MCF 10A (cell line): Measurements from ENCODE around the gene NANOS2. TPM values are rescaled to one million over a fixed set of nuclear protein-coding genes. Genes with fewer than 3 reads are reported as not detected.

Experiments used
- BruUV-seq: library from RNA; stranded (reverse); fragments of 400-500 nt; replicated peaks from 2 replicates; lab custom pipeline; 2021; lab: Mats Ljungman, UMichigan
- CTCF ChIA-PET: fragments of 300-600 bp; sonication (Branson Sonifier 250); formaldehyde crosslinking; extraction: SDS; loops from one replicate; lab custom pipeline; 2021; ENCODE audit warnings: antibody characterized with exemption, inconsistent platforms; lab: Yijun Ruan, JAX
- POLR2A ChIA-PET: fragments of 300-600, 350-650 bp; sonication (Branson Sonifier 250); formaldehyde crosslinking; extraction: SDS; loops from one replicate; lab custom pipeline; 2020; ENCODE audit warnings: antibody characterized with exemption, inconsistent platforms; lab: Yijun Ruan, JAX
- DNase-seq: peaks from one replicate; pipeline ENCODE4 v3.0.0-alpha.2; 2018; ENCODE audit not compliant: unreplicated experiment
- H3K27ac Mint-ChIP-seq: one replicate; pipeline ENCODE4 v1.8.0; 2022; ENCODE audit warnings: mild to moderate bottlenecking, low read depth, mixed read lengths; ENCODE audit not compliant: unreplicated experiment
- H3K27me3 Mint-ChIP-seq: one replicate; pipeline ENCODE4 v1.8.0; 2022; ENCODE audit warnings: mixed read lengths; ENCODE audit not compliant: insufficient read depth, unreplicated experiment
- H3K36me3 Mint-ChIP-seq: one replicate; pipeline ENCODE4 v1.8.0; 2022; ENCODE audit warnings: mild to moderate bottlenecking, moderate library complexity, mixed read lengths; ENCODE audit not compliant: insufficient read depth, unreplicated experiment
- H3K4me1 Mint-ChIP-seq: one replicate; pipeline ENCODE4 v1.8.0; 2022; ENCODE audit warnings: mixed read lengths; ENCODE audit not compliant: insufficient read depth, unreplicated experiment
- H3K4me3 Mint-ChIP-seq: one replicate; pipeline ENCODE4 v1.8.0; 2022; ENCODE audit warnings: mild to moderate bottlenecking, moderate library complexity, mixed read lengths; ENCODE audit not compliant: unreplicated experiment
- H3K9me3 Mint-ChIP-seq: one replicate; pipeline ENCODE4 v1.8.0; 2022; ENCODE audit warnings: mixed read lengths; ENCODE audit not compliant: unreplicated experiment
- CTCF ChIP-seq: fragments of 200-600 bp; IDR thresholded peaks from one replicate; pipeline ENCODE4 v1.8.0; 2022; ENCODE audit warnings: antibody characterized with exemption, mild to moderate bottlenecking; ENCODE audit not compliant: unreplicated experiment
- intact Hi-C: fragments of 100-400 bp; cut with micrococcal nuclease; formaldehyde crosslinking; loops from 2 replicates; pipeline ENCODE4 v1.14.1; 2022
- total RNA-seq: library from RNA; stranded (reverse); gene quantifications from 2 replicates; pipeline ENCODE4 v1.2.3, GENCODE V29; 2022

Gene NANOS2
- total RNA-seq, 1 experiment from 2014 or later, result not detected

GRCh38 chr19:45954156-45954555 lies 39.6 kb upstream of the NANOS2 start:
- POLR2A ChIA-PET, result interaction anchor here (0.6 kb wide), 1 partner anchor 27 kb away, joined by 3 read pairs; no protein-coding TSS in a partner anchor
- no peak for TF ChIP-seq CTCF
- H3K4me1 Mint-ChIP-seq, result peaks cover 16% of the 10 kb centered on the region
- no TSS peak for BruUV-seq
- H3K4me3 Mint-ChIP-seq, result no peak overlapping the region
- H3K27me3 Mint-ChIP-seq, result peaks cover 6% of the 10 kb centered on the region
- H3K36me3 Mint-ChIP-seq, result no peaks in the 10 kb centered on the region
- no peak for DNase-seq
- intact Hi-C loops, result no loop called here
- CTCF ChIA-PET, result no interaction called here
- no peak overlapping the region for H3K27ac Mint-ChIP-seq
- no peaks in the 10 kb centered on the region for H3K9me3 Mint-ChIP-seq

- no peak for TF ChIP-seq CTCF
- H3K4me3 Mint-ChIP-seq, result no peak overlapping the region
- BruUV-seq, result no TSS peak
- CTCF ChIA-PET, result no interaction called here
- POLR2A ChIA-PET, result interaction anchor here (0.6 kb wide), 1 partner anchor 9 kb away, joined by 3 read pairs; no protein-coding TSS in a partner anchor
- peaks cover 11% of the 10 kb centered on the region for H3K4me1 Mint-ChIP-seq
- intact Hi-C loops, result no loop called here
- peak; percentile 10 for DNase-seq
- H3K27me3 Mint-ChIP-seq, result peaks cover 9% of the 10 kb centered on the region
- H3K27ac Mint-ChIP-seq, result no peak overlapping the region
- H3K9me3 Mint-ChIP-seq, result no peaks in the 10 kb centered on the region
- no peaks in the 10 kb centered on the region for H3K36me3 Mint-ChIP-seq
Measured at GRCh38 chr19:45953676-45954075, 39.1 kb upstream of the NANOS2 start.

GRCh38 chr19:45952686-45953505 lies 38.3 kb upstream of the NANOS2 start:
- Mint-ChIP-seq H3K27ac (no peak overlapping the region), H3K36me3 (no peaks in the 10 kb centered on the region), H3K9me3 (no peaks in the 10 kb centered on the region), H3K4me1 (peaks cover 9% of the 10 kb centered on the region), H3K4me3 (peak overlapping the region; percentile 23), H3K27me3 (peaks cover 11% of the 10 kb centered on the region)
- intact Hi-C loops, result no loop called here
- no peak for TF ChIP-seq CTCF
- POLR2A ChIA-PET, result interaction anchor here (0.5 to 2.0 kb wide), 4 partner anchors 41 to 91 kb away, joined by 3 to 7 read pairs (median 3); partner anchors contain the start of gene CCDC61
- CTCF ChIA-PET, result interaction anchor here (0.6 kb wide), 1 partner anchor 44 kb away, joined by 3 read pairs; no protein-coding TSS in a partner anchor
- no TSS peak for BruUV-seq
- peak; percentile 61 for DNase-seq

GRCh38 chr19:45952341-45952685 lies 37.7 kb upstream of the NANOS2 start:
- intact Hi-C loops, result no loop called here
- no peak for DNase-seq
- Mint-ChIP-seq H3K9me3 (no peaks in the 10 kb centered on the region), H3K36me3 (no peaks in the 10 kb centered on the region), H3K27ac (no peak overlapping the region), H3K4me1 (peaks cover 9% of the 10 kb centered on the region), H3K27me3 (peaks cover 11% of the 10 kb centered on the region), H3K4me3 (no peak overlapping the region)
- ChIA-PET CTCF (interaction anchor here (0.6 kb wide), 2 partner anchors 44 to 65 kb away, joined by 3 read pairs; no protein-coding TSS in a partner anchor), POLR2A (interaction anchor here (0.8 to 2.0 kb wide), 3 partner anchors 42 to 66 kb away, joined by 3 to 7 read pairs (median 3); partner anchors contain the start of gene CCDC61)
- no TSS peak for BruUV-seq
- TF ChIP-seq CTCF, result no peak
